CD4-positive, alpha-beta T cell treated with Interleukin-1 beta for 1 hour (primary cell): ENCODE results near the gene LACTBL1.
"Not testable (repeated sequence)": the region's sequence is repeated elsewhere in the genome, so short reads cannot be mapped to it uniquely, and the experiment has no call there.

ENCODE experiments used
- DNase-seq, 2 donors: peaks; one replicate each; pipeline ENCODE4 v3.0.0-alpha.2; 2020 to 2022

Gene LACTBL1, protein sequence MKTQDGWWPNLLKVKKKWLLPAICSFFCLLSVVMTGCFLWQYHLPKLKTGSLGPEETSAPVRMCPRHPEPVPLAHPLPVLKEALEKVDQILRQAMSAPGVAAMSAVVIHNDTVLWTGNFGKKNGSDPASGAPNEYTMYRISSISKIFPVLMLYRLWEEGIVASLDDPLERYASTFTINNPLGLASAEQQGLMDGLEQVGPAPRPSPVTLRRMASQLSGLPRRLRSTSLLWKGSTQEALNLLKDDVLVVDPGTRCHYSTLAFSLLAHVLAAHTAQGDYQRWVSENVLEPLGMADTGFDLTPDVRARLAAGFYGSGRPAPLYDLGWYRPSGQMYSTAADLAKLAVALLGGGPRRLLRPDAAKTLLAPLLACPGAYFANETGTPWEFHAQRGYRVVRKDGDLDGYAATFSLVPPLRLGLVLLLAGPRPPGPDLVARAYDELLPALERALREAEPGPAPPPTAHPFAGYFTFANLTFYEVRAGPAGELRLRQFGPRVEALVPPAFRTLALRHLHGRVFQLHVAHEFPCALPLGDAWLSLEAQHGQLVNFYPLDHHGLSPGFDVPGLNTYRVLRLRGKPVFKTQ

DNA sequence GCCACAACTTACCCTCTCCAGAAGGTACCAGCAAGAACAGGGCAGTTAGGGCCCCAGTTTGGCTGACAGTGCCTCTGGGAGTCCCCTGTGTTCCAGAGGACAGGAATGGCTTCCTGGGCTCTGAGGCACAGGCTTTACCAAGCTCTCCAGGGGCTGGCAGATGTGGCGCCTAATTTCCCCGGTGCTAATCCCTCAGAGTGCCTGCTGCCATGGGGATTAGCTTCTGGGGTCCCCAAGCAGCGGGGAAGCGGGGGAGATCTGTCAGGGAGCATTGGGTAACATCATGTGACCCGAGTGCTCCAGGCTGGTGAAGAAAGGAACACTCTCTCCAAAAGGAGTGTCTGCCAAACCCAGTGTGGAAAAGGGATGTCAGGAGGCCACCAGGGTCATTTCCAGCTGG, at the start of gene LACTBL1:
Gene LACTBL1, minus strand, starts transcription at position 107 of the 400 bp plus-strand sequence. CDS start 550 bp downstream, outside the sequence.
- DNase-seq: no peak

DNA sequence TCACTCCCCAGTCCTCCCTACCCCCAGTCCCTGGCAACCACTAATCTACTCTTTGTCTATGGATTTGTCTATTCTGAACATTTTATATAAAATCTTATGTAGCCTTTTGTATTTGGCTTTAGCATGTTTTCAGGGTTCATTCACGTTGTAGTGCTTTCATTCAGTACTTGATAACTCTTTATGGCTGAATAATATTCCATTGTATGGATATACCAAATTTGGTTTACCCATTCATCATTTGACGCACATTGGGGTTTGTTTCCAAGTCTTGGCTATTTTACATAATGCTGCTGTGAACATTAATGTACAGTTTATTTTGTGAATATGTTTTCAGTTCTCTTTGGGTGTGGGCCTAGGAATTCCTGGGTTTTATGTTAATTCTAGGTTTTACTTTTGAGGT, 49.2 kb upstream of the LACTBL1 start:
- DNase-seq: no peak

GRCh38 chr1:23020706-23021405, 48.2 kb upstream of the LACTBL1 start:
- DNase-seq: no peak

GRCh38 chr1:23019863-23020625, 47.4 kb upstream of the LACTBL1 start:
- DNase-seq: peak in 1 of 2 donors; percentile 17

- DNase-seq: peak; percentile 95 to 96
Measured at GRCh38 chr1:23019094-23019862, 46.6 kb upstream of the LACTBL1 start, which contains the start of gene KDM1A. Gene KDM1A (plus strand): TSS chr1:23019468. CDS start chr1:23019597, 129 bp downstream.

GRCh38 chr1:23018661-23019093, 46.0 kb upstream of the LACTBL1 start:
- no peak for DNase-seq

- peak in 1 of 2 donors; percentile 21 for DNase-seq
Measured at GRCh38 chr1:23013657-23014056, 41.0 kb upstream of the LACTBL1 start.

GRCh38 chr1:23010025-23010424, 37.4 kb upstream of the LACTBL1 start:
- DNase-seq: not testable (repeated sequence)

- no peak for DNase-seq
Measured at GRCh38 chr1:23008901-23009300, 36.2 kb upstream of the LACTBL1 start.

GRCh38 chr1:23007106-23007505, 34.4 kb upstream of the LACTBL1 start:
- no peak for DNase-seq

GRCh38 chr1:23004769-23005168, 32.1 kb upstream of the LACTBL1 start:
- not testable (repeated sequence) for DNase-seq

DNA sequence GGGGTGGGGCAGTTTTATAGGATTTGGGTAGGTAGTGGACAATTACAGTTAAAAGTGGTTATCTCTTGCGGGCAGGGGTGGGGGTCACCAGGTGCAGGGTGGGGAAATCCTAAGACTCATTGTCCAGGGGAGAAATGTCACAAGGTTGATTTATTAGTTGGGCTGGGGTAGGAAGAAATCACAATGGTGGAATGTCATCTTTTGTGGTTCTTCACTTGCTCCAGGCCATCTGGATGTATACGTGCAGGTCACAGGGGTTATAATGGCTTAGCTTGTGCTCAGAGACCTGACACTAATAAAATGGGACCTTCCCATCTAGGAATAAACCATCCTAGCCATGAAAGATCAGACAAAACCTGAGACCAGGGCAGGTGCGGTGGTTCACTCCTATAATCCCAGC, 31.4 kb upstream of the LACTBL1 start:
- DNase-seq: no peak

DNA sequence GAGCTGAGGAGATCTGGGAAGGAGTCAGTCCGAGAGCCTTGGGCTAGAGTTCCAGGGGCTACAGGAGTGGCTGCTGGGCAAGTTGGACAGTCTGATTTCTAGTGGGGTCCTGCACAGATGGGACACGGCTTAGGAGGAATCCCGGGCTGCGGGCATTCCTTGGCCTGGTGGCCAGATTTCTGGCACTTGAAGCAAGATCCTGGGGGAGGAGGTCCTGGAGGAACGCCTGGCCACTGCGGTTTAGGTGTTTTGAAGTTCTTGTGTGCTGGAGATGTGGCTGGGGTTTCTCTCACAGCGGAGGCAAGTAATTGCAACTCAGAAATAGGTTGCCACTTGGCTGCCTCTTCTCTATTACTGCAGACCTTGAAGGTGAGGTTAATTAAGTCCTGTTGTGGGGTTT, 29.6 kb upstream of the LACTBL1 start:
- not testable (repeated sequence) for DNase-seq

DNA sequence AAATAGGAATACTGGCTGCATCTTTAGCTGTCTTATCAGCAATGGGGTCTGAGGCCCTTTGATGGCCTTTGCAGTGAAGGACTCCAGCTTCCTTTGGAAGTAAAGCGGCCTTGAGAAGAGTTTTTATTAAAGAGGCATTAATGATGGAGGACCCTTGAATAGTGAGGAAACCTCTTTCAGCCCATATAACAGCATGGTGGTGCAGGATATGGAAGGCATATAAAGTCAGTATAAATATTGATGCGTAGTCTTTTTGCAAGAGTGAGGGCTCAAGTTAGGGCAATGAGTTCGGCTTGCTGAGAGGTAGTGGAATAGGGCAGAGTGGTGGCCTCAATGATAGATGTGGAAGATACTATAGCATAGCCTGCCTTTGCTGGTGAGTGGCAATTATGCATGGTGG, 27.5 kb upstream of the LACTBL1 start:
- DNase-seq: not testable (repeated sequence)

GRCh38 chr1:22997528-22997927, 24.9 kb upstream of the LACTBL1 start:
- not testable (repeated sequence) for DNase-seq

DNA sequence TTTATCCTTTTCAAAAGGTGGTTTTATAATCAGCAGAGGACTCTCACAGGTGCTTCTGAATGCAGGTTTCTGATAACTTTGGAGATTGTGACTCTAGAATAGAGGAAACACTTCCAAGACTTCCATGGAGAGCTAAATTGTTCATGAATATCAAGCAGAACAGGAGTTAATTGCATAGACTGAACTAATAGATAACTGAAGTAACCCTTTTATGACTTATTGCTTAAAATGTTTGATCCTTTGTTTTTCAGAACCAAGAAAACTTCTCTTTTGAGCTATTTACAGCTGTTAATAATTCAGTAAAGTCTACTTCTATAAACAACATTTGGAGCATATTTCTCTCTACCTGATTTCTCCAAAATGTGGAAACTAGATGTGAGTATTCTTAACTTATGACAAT, 23.1 kb upstream of the LACTBL1 start:
- no peak for DNase-seq

- not testable (repeated sequence) for DNase-seq
Measured at GRCh38 chr1:22993220-22993795, 20.6 kb upstream of the LACTBL1 start.

GRCh38 chr1:22992384-22992783, 19.7 kb upstream of the LACTBL1 start:
- DNase-seq: not testable (repeated sequence)

GRCh38 chr1:22983944-22984343, 11.3 kb upstream of the LACTBL1 start:
- DNase-seq: no peak

- not testable (repeated sequence) for DNase-seq
Measured at GRCh38 chr1:22980471-22980790, 7.8 kb upstream of the LACTBL1 start.

DNA sequence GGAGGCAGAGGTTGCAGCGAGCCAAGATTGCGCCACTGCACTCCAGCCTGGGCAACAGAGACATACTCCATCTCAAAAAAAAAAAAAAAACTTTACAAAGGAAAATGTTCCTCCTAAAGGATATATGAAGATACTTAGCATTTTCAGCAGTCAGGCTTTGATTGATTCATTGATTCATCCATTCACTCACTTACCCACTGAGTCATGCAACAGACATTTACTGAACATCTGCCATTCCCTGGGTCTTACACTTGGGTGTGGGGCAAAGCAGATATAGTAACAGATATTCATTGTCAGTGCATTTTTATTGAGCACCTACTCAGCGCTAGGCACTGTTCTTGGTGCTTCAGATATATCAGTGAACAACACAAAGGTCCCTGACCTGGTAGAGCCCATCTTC, 5.6 kb upstream of the LACTBL1 start:
- no peak for DNase-seq
